GM23338 (cell line): Measurements from ENCODE around the gene PKNOX2. TPM values are rescaled to one million over a fixed set of nuclear protein-coding genes. Genes with fewer than 3 reads are reported as not detected.
A peak's percentile ranks its signal among the peaks of the same experiment; 100 is the strongest.

Experiments
- ATAC-seq: fragments of 200-7000 bp; cut with Tn5 transposase; 3 replicates; pipeline ENCODE4 v1.9.1; 2020
- DNase-seq: peaks from one replicate; pipeline ENCODE4 v3.0.0-alpha.2; 2015; ENCODE audit warnings: low spot score
- H2AFZ ChIP-seq: fragments of 200-600 bp; sonication (generic); 2 replicates; pipeline ENCODE4 v1.8.0; 2016; ENCODE audit warnings: antibody characterized with exemption, mild to moderate bottlenecking, moderate library complexity
- H3F3A ChIP-seq: fragments of 200-600 bp; sonication (generic); replicated peaks from 2 replicates; pipeline ENCODE4 v1.8.0; 2017; ENCODE audit warnings: antibody characterized with exemption, mixed run types, low read depth
- H3K27ac ChIP-seq: fragments of 200-600 bp; sonication (generic); 2 replicates; pipeline ENCODE4 v1.6.1; 2016; ENCODE audit warnings: low read depth
- H3K27me3 ChIP-seq: fragments of 200-600 bp; sonication (generic); 2 replicates; pipeline ENCODE4 v1.8.0; 2016; ENCODE audit warnings: mild to moderate bottlenecking, mixed run types, moderate library complexity; ENCODE audit not compliant: insufficient read depth
- H3K36me3 ChIP-seq: fragments of 200-600 bp; sonication (generic); 2 replicates; pipeline ENCODE4 v1.8.0; 2016; ENCODE audit warnings: mild to moderate bottlenecking; ENCODE audit not compliant: insufficient read depth
- H3K4me1 ChIP-seq: fragments of 200-600 bp; sonication (generic); 2 replicates; pipeline ENCODE4 v1.8.0; 2016; ENCODE audit warnings: mild to moderate bottlenecking, moderate library complexity; ENCODE audit not compliant: insufficient read depth
- H3K4me2 ChIP-seq: fragments of 200-600 bp; sonication (generic); 2 replicates; pipeline ENCODE4 v1.7.1; 2017; ENCODE audit warnings: mixed run types
- H3K4me3 ChIP-seq: fragments of 200-600 bp; sonication (generic); 2 replicates; pipeline ENCODE4 v1.6.1; 2016; ENCODE audit warnings: mixed run types
- H3K79me2 ChIP-seq: fragments of 200-600 bp; sonication (generic); replicated peaks from 2 replicates; pipeline ENCODE4 v1.8.0; 2017; ENCODE audit warnings: mild to moderate bottlenecking; ENCODE audit not compliant: insufficient read depth
- H3K9me2 ChIP-seq: fragments of 200-600 bp; sonication (generic); 2 replicates; pipeline ENCODE4 v1.8.0; 2017; ENCODE audit not compliant: insufficient read depth
- H4K20me1 ChIP-seq: fragments of 200-600 bp; sonication (generic); replicated peaks from 2 replicates; pipeline ENCODE4 v1.8.0; 2017; ENCODE audit warnings: mild to moderate bottlenecking; ENCODE audit not compliant: insufficient read depth
- H3K27ac Mint-ChIP-seq: 2 replicates; pipeline ENCODE4 v1.8.0; 2020; ENCODE audit warnings: inconsistent platforms, mild to moderate bottlenecking, moderate library complexity, mixed read lengths
- H3K27me3 Mint-ChIP-seq: 3 replicates; pipeline ENCODE4 v1.8.0; 2022; ENCODE audit warnings: low read depth, mild to moderate bottlenecking, moderate library complexity, mixed read lengths, inconsistent platforms; ENCODE audit not compliant: insufficient read depth, poor library complexity
- H3K36me3 Mint-ChIP-seq: 3 replicates; pipeline ENCODE4 v1.8.0; 2021; ENCODE audit warnings: low read depth, mild to moderate bottlenecking, inconsistent platforms, moderate library complexity, mixed read lengths
- H3K4me1 Mint-ChIP-seq: 3 replicates; pipeline ENCODE4 v1.8.0; 2020; ENCODE audit warnings: mild to moderate bottlenecking, inconsistent platforms, mixed read lengths
- H3K4me3 Mint-ChIP-seq: 3 replicates; pipeline ENCODE4 v1.8.0; 2021; ENCODE audit warnings: moderate library complexity, mild to moderate bottlenecking, inconsistent platforms, mixed read lengths
- H3K9me3 Mint-ChIP-seq: 3 replicates; pipeline ENCODE4 v1.8.0; 2020; ENCODE audit warnings: moderate library complexity, mild to moderate bottlenecking, inconsistent platforms, mixed read lengths
- CREB1 ChIP-seq: fragments of 250-450 bp; sonication (Bioruptor Pico); IDR thresholded peaks from 2 replicates; pipeline ENCODE4 v1.5.0; 2020; ENCODE audit warnings: low read depth, mild to moderate bottlenecking, moderate library complexity
- EZH2 ChIP-seq: fragments of 200-600 bp; sonication (generic); IDR thresholded peaks from one replicate; pipeline ENCODE4 v1.8.0; 2017; ENCODE audit warnings: antibody characterized with exemption, mild to moderate bottlenecking, low read depth; ENCODE audit not compliant: unreplicated experiment
- EZH2phosphoT487 ChIP-seq: fragments of 200-600 bp; sonication (generic); IDR thresholded peaks from one replicate; pipeline ENCODE4 v1.8.1; 2018; ENCODE audit warnings: antibody characterized with exemption; ENCODE audit not compliant: unreplicated experiment
- JUNB ChIP-seq: IDR thresholded peaks from one replicate; pipeline ENCODE4 v1.6.1; 2016; ENCODE audit warnings: antibody characterized with exemption; ENCODE audit not compliant: unreplicated experiment
- NANOG ChIP-seq: IDR thresholded peaks from 2 replicates; pipeline ENCODE4 v1.6.1; 2016; ENCODE audit warnings: antibody characterized with exemption, borderline replicate concordance
- POLR2AphosphoS5 ChIP-seq: IDR thresholded peaks from 2 replicates; pipeline ENCODE4 v1.6.1; 2016; ENCODE audit warnings: antibody characterized with exemption, low read depth
- STAT1 ChIP-seq: IDR thresholded peaks from one replicate; pipeline ENCODE4 v1.6.1; 2016; ENCODE audit warnings: antibody characterized with exemption; ENCODE audit not compliant: unreplicated experiment
- ZNF114 ChIP-seq: fragments of 250-450 bp; sonication (Bioruptor Pico); IDR thresholded peaks from 2 replicates; pipeline ENCODE4 v1.5.0; 2020; ENCODE audit warnings: mild to moderate bottlenecking, moderate library complexity
- ZNF331 ChIP-seq: fragments of 250-450 bp; sonication (Bioruptor Pico); IDR thresholded peaks from 2 replicates; pipeline ENCODE4 v1.5.0; 2020; ENCODE audit warnings: low read depth, mild to moderate bottlenecking, moderate library complexity
- polyA plus RNA-seq: library from polyadenylated mRNA; unstranded; fragments of >200 nt; fragmentation: Nextera tagmentation; extraction: Ambion mirVana; gene quantifications from 2 replicates; pipeline ENCODE4 v1.2.1, GENCODE V29; 2016
- total RNA-seq: library from RNA; depleted of rRNA; stranded (reverse); fragments of >200 nt; shearing (Covaris generic); gene quantifications from 2 replicates; pipeline ENCODE4 v1.2.3, GENCODE V29; 2014
- TF ChIP-seq, protein P1 (sequence below): fragments of 250-450 bp; sonication (Bioruptor Pico); IDR thresholded peaks from 2 replicates; pipeline ENCODE4 v1.5.0; 2020; ENCODE audit warnings: mild to moderate bottlenecking, moderate library complexity
- TF ChIP-seq, protein P2 (sequence below), 2 experiments: fragments of 200-600 bp in 1 of 2; sonication (generic) in 1 of 2; conservative IDR thresholded peaks; 2 replicates each; pipeline versions ENCODE4 v1.5.1 to v1.6.1; 2016 to 2017; ENCODE audit warnings: antibody characterized with exemption in 2 of 2, low read depth in 2 of 2, mild to moderate bottlenecking in 2 of 2, moderate library complexity in 1 of 2
- TF ChIP-seq, protein P3 (sequence below): IDR thresholded peaks from one replicate; pipeline ENCODE4 v1.6.1; 2018; ENCODE audit warnings: antibody characterized with exemption; ENCODE audit not compliant: unreplicated experiment
- TF ChIP-seq, protein P4 (sequence below): IDR thresholded peaks from 2 replicates; pipeline ENCODE4 v1.6.1; 2016; ENCODE audit warnings: antibody characterized with exemption

Gene PKNOX2
- total and polyA plus RNA-seq, 2 experiments from 2014 or later = 0.42 to 0.83 TPM

DNA sequence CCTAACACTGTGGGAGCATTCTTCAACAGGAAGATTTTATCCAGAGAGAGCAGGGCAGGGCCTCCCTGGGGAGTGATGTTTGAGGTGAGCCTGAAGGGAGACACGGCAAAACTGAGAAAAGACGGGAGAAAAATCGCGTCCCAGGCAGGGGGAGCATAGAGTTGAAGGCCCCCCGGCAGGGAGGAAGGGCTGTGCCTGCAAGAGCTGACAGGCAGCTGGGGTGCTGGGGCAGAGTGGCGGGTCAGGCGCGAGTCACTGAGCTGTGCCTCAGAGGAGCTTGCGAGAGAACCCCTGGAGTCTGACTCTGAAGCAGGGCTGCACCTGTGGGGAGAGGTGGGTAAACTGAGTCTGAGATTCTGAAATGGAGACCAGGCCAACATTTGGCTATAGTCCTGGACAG is 14.8 kb downstream of the PKNOX2 start:
- no peak overlapping the region; the same call in 1 of the 2 replicates for H2AFZ ChIP-seq
- no peak overlapping the region for H3K4me3 ChIP-seq
- ATAC-seq = peak; percentile 27
- no peaks in the 10 kb centered on the region; the same call in 1 of the 2 replicates for H3K9me2 ChIP-seq
- no peak overlapping the region for H3K4me2 ChIP-seq
- Mint-ChIP-seq H3K36me3 (no peaks in the 10 kb centered on the region), H3K4me3 (no peak overlapping the region; the same call in 2 of the 3 replicates), H3K4me1 (peaks cover 50% of the 10 kb centered on the region), H3K9me3 (no peaks in the 10 kb centered on the region), H3K27ac (no peak overlapping the region), H3K27me3 (peaks cover 19% of the 10 kb centered on the region)
- no peak for DNase-seq
- no peak overlapping the region for H3K27ac ChIP-seq
- no peaks in the 10 kb centered on the region for H3K27me3 ChIP-seq
- H3F3A ChIP-seq = no peaks in the 10 kb centered on the region
- no peaks in the 10 kb centered on the region for H3K79me2 ChIP-seq
- TF ChIP-seq POLR2AphosphoS5 = no peak
- no peak for TF ChIP-seq JUNB
- TF ChIP-seq CREB1 (CRISPR knock-in tag) = no peak
- no peak for TF ChIP-seq ZNF114 (CRISPR knock-in tag)
- TF ChIP-seq, protein P1, sequence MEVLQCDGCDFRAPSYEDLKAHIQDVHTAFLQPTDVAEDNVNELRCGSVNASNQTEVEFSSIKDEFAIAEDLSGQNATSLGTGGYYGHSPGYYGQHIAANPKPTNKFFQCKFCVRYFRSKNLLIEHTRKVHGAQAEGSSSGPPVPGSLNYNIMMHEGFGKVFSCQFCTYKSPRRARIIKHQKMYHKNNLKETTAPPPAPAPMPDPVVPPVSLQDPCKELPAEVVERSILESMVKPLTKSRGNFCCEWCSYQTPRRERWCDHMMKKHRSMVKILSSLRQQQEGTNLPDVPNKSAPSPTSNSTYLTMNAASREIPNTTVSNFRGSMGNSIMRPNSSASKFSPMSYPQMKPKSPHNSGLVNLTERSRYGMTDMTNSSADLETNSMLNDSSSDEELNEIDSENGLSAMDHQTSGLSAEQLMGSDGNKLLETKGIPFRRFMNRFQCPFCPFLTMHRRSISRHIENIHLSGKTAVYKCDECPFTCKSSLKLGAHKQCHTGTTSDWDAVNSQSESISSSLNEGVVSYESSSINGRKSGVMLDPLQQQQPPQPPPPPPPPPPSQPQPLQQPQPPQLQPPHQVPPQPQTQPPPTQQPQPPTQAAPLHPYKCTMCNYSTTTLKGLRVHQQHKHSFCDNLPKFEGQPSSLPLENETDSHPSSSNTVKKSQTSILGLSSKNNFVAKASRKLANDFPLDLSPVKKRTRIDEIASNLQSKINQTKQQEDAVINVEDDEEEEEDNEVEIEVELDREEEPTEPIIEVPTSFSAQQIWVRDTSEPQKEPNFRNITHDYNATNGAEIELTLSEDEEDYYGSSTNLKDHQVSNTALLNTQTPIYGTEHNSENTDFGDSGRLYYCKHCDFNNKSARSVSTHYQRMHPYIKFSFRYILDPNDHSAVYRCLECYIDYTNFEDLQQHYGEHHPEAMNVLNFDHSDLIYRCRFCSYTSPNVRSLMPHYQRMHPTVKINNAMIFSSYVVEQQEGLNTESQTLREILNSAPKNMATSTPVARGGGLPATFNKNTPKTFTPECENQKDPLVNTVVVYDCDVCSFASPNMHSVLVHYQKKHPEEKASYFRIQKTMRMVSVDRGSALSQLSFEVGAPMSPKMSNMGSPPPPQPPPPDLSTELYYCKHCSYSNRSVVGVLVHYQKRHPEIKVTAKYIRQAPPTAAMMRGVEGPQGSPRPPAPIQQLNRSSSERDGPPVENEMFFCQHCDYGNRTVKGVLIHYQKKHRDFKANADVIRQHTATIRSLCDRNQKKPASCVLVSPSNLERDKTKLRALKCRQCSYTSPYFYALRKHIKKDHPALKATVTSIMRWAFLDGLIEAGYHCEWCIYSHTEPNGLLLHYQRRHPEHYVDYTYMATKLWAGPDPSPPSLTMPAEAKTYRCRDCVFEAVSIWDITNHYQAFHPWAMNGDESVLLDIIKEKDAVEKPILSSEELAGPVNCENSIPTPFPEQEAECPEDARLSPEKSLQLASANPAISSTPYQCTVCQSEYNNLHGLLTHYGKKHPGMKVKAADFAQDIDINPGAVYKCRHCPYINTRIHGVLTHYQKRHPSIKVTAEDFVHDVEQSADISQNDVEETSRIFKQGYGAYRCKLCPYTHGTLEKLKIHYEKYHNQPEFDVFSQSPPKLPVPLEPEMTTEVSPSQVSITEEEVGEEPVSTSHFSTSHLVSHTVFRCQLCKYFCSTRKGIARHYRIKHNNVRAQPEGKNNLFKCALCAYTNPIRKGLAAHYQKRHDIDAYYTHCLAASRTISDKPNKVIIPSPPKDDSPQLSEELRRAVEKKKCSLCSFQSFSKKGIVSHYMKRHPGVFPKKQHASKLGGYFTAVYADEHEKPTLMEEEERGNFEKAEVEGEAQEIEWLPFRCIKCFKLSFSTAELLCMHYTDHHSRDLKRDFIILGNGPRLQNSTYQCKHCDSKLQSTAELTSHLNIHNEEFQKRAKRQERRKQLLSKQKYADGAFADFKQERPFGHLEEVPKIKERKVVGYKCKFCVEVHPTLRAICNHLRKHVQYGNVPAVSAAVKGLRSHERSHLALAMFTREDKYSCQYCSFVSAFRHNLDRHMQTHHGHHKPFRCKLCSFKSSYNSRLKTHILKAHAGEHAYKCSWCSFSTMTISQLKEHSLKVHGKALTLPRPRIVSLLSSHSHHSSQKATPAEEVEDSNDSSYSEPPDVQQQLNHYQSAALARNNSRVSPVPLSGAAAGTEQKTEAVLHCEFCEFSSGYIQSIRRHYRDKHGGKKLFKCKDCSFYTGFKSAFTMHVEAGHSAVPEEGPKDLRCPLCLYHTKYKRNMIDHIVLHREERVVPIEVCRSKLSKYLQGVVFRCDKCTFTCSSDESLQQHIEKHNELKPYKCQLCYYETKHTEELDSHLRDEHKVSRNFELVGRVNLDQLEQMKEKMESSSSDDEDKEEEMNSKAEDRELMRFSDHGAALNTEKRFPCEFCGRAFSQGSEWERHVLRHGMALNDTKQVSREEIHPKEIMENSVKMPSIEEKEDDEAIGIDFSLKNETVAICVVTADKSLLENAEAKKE = no peak
- TF ChIP-seq NANOG = no peak
- TF ChIP-seq, protein P2, sequence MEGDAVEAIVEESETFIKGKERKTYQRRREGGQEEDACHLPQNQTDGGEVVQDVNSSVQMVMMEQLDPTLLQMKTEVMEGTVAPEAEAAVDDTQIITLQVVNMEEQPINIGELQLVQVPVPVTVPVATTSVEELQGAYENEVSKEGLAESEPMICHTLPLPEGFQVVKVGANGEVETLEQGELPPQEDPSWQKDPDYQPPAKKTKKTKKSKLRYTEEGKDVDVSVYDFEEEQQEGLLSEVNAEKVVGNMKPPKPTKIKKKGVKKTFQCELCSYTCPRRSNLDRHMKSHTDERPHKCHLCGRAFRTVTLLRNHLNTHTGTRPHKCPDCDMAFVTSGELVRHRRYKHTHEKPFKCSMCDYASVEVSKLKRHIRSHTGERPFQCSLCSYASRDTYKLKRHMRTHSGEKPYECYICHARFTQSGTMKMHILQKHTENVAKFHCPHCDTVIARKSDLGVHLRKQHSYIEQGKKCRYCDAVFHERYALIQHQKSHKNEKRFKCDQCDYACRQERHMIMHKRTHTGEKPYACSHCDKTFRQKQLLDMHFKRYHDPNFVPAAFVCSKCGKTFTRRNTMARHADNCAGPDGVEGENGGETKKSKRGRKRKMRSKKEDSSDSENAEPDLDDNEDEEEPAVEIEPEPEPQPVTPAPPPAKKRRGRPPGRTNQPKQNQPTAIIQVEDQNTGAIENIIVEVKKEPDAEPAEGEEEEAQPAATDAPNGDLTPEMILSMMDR (conservative IDR thresholded peaks at IDR 0.05; ENCODE audit: low read depth in 2 of 2) = no peak
- TF ChIP-seq ZNF331 (CRISPR knock-in tag) = no peak
- TF ChIP-seq, protein P3, sequence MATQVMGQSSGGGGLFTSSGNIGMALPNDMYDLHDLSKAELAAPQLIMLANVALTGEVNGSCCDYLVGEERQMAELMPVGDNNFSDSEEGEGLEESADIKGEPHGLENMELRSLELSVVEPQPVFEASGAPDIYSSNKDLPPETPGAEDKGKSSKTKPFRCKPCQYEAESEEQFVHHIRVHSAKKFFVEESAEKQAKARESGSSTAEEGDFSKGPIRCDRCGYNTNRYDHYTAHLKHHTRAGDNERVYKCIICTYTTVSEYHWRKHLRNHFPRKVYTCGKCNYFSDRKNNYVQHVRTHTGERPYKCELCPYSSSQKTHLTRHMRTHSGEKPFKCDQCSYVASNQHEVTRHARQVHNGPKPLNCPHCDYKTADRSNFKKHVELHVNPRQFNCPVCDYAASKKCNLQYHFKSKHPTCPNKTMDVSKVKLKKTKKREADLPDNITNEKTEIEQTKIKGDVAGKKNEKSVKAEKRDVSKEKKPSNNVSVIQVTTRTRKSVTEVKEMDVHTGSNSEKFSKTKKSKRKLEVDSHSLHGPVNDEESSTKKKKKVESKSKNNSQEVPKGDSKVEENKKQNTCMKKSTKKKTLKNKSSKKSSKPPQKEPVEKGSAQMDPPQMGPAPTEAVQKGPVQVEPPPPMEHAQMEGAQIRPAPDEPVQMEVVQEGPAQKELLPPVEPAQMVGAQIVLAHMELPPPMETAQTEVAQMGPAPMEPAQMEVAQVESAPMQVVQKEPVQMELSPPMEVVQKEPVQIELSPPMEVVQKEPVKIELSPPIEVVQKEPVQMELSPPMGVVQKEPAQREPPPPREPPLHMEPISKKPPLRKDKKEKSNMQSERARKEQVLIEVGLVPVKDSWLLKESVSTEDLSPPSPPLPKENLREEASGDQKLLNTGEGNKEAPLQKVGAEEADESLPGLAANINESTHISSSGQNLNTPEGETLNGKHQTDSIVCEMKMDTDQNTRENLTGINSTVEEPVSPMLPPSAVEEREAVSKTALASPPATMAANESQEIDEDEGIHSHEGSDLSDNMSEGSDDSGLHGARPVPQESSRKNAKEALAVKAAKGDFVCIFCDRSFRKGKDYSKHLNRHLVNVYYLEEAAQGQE = no peak
- TF ChIP-seq, protein P4, sequence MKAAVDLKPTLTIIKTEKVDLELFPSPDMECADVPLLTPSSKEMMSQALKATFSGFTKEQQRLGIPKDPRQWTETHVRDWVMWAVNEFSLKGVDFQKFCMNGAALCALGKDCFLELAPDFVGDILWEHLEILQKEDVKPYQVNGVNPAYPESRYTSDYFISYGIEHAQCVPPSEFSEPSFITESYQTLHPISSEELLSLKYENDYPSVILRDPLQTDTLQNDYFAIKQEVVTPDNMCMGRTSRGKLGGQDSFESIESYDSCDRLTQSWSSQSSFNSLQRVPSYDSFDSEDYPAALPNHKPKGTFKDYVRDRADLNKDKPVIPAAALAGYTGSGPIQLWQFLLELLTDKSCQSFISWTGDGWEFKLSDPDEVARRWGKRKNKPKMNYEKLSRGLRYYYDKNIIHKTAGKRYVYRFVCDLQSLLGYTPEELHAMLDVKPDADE = no peak
- TF ChIP-seq STAT1 = no peak
- TF ChIP-seq EZH2phosphoT487 = no peak
- TF ChIP-seq EZH2 = no peak
- H3K36me3 ChIP-seq = no peaks in the 10 kb centered on the region
- H3K4me1 ChIP-seq = peaks cover 16% of the 10 kb centered on the region
- no peaks in the 10 kb centered on the region for H4K20me1 ChIP-seq
